OCI-LY3 (cell line): ENCODE measurements around the gene TMEM167B.

Experiments
- EZH2phosphoT487 ChIP-seq: fragments of 200-600 bp; shearing (Covaris generic); IDR thresholded peaks from 2 replicates; pipeline ENCODE4 v1.6.1; 2018; ENCODE audit warnings: antibody characterized with exemption, mixed run types, low read depth
- TF ChIP-seq, protein P1 (sequence below): fragments of 200-600, 300-600 bp; sonication (generic); IDR thresholded peaks from 2 replicates; pipeline ENCODE4 v1.5.1; 2014; ENCODE audit warnings: antibody characterized with exemption, low read length, low read depth

- TF ChIP-seq, protein P1, sequence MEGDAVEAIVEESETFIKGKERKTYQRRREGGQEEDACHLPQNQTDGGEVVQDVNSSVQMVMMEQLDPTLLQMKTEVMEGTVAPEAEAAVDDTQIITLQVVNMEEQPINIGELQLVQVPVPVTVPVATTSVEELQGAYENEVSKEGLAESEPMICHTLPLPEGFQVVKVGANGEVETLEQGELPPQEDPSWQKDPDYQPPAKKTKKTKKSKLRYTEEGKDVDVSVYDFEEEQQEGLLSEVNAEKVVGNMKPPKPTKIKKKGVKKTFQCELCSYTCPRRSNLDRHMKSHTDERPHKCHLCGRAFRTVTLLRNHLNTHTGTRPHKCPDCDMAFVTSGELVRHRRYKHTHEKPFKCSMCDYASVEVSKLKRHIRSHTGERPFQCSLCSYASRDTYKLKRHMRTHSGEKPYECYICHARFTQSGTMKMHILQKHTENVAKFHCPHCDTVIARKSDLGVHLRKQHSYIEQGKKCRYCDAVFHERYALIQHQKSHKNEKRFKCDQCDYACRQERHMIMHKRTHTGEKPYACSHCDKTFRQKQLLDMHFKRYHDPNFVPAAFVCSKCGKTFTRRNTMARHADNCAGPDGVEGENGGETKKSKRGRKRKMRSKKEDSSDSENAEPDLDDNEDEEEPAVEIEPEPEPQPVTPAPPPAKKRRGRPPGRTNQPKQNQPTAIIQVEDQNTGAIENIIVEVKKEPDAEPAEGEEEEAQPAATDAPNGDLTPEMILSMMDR = no peak
- TF ChIP-seq EZH2phosphoT487 = no peak
Measured at GRCh38 chr1:109083923-109084322, 6.6 kb upstream of the TMEM167B start.
